Mammary microvascular endothelial cell (primary cell): ENCODE measurements around the gene NCAPD2. TPM values are rescaled to one million over a fixed set of nuclear protein-coding genes. Genes with fewer than 3 reads are reported as not detected.

Source experiments
- total RNA-seq: library from RNA; depleted of rRNA; stranded (reverse); fragments of >200 nt; gene quantifications from 2 replicates; pipeline ENCODE4 v1.2.3, GENCODE V29; 2015

The NCAPD2 gene, protein sequence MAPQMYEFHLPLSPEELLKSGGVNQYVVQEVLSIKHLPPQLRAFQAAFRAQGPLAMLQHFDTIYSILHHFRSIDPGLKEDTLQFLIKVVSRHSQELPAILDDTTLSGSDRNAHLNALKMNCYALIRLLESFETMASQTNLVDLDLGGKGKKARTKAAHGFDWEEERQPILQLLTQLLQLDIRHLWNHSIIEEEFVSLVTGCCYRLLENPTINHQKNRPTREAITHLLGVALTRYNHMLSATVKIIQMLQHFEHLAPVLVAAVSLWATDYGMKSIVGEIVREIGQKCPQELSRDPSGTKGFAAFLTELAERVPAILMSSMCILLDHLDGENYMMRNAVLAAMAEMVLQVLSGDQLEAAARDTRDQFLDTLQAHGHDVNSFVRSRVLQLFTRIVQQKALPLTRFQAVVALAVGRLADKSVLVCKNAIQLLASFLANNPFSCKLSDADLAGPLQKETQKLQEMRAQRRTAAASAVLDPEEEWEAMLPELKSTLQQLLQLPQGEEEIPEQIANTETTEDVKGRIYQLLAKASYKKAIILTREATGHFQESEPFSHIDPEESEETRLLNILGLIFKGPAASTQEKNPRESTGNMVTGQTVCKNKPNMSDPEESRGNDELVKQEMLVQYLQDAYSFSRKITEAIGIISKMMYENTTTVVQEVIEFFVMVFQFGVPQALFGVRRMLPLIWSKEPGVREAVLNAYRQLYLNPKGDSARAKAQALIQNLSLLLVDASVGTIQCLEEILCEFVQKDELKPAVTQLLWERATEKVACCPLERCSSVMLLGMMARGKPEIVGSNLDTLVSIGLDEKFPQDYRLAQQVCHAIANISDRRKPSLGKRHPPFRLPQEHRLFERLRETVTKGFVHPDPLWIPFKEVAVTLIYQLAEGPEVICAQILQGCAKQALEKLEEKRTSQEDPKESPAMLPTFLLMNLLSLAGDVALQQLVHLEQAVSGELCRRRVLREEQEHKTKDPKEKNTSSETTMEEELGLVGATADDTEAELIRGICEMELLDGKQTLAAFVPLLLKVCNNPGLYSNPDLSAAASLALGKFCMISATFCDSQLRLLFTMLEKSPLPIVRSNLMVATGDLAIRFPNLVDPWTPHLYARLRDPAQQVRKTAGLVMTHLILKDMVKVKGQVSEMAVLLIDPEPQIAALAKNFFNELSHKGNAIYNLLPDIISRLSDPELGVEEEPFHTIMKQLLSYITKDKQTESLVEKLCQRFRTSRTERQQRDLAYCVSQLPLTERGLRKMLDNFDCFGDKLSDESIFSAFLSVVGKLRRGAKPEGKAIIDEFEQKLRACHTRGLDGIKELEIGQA (N-terminal part only)
- 115 and 480 TPM in 2 replicates for total RNA-seq

DNA sequence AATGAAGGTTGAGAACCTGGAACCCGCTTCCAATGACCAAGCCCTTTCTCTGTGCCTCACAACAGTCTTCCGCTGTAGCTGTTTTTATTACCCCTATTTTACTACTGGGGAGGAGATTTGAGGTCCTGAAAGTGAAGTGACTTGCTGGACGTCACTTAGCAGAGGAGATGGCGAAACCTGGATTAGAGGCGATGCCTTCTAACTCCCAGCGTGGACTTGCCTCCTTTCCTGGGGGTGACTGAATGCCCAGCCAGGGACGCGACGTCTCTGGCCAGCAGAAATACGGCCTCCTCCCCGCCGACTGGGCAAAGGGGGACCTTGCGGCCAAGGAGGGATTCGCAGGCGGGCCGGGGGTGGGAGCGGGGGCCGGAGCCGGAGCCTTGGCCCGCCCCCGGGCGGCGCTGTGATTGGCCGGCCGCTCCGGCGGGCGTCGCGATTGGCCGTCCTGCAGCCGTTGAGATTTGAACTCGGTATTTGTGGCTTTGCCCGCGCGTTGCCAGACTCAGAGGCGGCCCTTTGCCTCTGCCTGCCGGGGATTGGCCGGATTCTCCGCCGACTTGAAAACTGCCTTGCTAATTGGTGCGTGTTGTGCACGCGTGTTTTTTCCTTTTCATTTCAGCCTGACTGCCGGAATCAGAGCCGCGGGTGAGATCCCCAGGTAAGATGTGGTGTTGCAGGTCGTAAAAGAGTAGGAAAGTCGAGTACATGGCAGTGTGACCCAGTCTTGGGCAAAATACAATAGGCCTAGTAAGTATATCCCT is at the start of gene NCAPD2:
Gene NCAPD2, plus strand, starts transcription at position 606 of the 761 bp plus-strand sequence. CDS start 997 bp downstream, outside the sequence.

DNA sequence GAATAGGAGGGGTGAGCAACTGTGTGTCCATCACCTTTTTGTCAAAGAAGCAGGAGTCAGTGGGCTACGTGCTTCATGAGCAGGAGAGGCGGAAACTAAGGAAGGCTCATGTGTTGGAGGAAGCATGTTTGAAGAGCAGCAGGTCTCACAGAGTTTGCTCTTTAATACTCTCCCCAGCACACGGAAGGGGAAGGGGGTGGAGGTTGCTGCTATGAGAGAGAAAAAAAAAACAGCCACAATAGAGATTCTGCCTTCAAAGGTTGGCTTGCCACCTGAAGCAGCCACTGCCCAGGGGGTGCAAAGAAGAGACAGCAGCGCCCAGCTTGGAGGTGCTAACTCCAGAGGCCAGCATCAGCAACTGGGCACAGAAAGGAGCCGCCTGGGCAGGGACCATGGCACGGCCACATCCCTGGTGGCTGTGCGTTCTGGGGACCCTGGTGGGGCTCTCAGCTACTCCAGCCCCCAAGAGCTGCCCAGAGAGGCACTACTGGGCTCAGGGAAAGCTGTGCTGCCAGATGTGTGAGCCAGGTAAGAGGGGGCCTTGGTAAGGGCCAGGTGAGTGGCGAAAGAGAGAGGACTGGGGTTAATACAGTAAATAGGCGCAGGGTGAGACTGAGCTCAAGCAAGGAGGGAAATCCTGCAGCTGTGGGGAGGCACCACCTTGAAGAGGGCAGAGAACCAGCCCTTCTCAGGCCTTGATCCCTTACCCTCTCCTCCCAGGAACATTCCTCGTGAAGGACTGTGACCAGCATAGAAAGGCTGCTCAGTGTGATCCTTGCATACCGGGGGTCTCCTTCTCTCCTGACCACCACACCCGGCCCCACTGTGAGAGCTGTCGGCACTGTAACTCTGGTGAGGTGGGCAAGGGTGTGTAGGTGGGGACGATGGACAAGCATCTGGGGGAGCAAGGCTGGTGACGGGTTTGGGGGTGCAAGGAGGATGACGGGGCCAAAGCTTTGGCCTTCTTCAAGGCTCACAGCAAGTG is 48.9 kb upstream of the NCAPD2 start, which contains the start of gene CD27:
Gene CD27, plus strand, starts transcription at position 252 of the 985 bp plus-strand sequence. Its CDS starts 141 bp downstream, at position 393.

DNA sequence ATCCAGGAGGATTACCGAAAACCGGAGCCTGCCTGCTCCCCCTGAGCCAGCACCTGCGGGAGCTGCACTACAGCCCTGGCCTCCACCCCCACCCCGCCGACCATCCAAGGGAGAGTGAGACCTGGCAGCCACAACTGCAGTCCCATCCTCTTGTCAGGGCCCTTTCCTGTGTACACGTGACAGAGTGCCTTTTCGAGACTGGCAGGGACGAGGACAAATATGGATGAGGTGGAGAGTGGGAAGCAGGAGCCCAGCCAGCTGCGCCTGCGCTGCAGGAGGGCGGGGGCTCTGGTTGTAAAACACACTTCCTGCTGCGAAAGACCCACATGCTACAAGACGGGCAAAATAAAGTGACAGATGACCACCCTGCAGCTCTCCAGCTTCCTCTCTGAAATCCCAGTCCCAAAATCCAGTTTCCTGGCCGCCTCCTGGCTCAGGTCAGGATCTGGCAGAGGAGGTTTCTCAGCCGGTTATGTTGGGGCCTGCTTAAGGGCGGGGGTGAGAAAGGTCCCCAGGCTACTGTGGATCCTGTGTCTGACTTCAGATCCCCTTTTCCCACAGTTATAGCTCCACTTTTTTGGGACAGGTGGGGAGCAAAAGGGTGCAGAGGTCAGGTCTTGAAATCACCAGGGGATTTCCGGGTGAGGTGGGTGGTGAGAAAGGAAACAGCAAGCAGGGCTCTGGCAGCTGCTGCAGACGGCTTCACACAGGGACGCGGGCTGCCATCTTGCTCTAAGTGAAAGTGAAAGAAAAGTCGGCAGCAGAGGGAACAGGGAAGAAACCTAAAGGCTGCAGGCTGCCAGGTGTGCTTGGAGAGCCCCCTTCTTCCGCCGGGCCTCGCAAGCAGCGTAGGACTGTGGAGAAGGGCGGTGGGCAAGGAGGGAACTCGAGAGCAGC is 42.3 kb upstream of the NCAPD2 start, which contains the start of gene TAPBPL:
Gene TAPBPL, plus strand, starts transcription at position 695 of the 897 bp plus-strand sequence. CDS start 207 bp downstream, outside the sequence.

DNA sequence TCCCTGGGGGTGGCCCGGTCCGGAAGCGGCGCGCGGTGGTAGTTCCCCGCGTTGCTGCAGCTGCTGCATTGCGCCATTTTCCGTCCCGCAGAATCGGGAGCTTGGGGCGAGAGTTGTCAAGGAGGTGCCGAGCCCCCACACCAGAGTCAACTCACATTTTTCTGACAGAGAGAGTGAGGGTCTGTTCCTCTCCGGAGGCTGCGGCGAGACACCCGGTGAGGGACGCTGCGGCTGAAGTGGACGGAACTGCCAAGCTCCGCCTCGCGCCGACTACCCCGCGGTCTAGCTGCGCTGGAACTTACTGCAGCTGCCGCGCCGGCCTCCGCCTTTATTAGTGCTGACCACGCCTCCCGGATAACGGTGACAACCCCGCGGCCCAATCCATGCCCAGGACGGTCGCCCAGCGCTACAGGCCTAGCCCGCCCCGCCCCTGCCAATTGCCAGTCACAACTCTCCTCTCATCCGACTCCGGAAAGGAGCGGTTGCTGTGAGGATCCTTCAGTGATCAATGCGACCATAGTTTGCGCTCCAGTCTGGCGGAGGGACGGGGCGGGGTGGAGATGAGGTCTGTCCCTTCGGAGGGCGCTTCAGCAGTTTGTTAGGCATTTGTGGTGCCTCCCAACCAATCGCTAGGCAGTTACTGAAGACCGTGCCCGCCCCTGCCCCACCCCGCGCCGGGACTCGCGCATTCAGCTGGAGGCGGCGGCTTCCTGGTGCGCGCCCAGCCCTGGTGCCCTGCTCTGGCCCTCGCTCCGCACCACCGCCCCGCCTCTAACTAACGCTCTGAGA is 23.3 kb upstream of the NCAPD2 start, which contains the start of gene VAMP1:
Gene VAMP1, minus strand, starts transcription at position 303 of the 789 bp plus-strand sequence. Its CDS starts 146 bp downstream, at position 157.

DNA sequence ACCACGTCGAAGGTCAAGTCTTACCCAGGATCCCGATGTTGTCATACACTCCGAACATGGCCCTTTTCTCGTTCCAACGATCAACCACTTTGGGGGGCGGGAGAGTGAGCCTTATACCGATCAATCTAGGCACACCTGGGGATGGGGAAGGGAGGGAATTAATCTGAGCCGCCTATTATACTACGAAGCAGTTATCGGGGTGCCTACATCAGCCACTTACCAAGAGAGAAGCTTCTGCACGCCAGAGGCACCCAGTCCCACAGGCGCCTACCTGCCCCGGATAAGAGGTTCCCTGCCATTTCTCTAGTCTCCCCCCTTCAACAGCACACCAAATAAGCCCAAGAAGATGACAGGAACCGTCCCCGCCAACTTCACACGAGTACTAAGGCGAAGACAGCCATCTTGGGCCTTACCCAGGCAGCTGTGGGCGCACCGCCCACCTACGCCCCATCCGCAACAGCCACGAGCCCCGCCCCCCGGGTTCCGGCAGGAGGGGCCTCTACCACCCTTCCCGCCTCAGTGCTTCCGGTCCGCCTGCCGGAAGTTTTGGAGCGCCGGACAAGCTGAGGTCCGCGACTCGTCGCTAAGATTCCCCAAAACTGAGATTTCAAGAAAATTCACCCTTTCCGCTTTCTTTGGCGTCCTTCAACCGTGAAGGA is 935 bp upstream of the NCAPD2 start, which contains the start of gene MRPL51:
Gene MRPL51, minus strand, starts transcription at position 425 of the 659 bp plus-strand sequence. Its CDS starts 126 bp downstream, at position 299.

DNA sequence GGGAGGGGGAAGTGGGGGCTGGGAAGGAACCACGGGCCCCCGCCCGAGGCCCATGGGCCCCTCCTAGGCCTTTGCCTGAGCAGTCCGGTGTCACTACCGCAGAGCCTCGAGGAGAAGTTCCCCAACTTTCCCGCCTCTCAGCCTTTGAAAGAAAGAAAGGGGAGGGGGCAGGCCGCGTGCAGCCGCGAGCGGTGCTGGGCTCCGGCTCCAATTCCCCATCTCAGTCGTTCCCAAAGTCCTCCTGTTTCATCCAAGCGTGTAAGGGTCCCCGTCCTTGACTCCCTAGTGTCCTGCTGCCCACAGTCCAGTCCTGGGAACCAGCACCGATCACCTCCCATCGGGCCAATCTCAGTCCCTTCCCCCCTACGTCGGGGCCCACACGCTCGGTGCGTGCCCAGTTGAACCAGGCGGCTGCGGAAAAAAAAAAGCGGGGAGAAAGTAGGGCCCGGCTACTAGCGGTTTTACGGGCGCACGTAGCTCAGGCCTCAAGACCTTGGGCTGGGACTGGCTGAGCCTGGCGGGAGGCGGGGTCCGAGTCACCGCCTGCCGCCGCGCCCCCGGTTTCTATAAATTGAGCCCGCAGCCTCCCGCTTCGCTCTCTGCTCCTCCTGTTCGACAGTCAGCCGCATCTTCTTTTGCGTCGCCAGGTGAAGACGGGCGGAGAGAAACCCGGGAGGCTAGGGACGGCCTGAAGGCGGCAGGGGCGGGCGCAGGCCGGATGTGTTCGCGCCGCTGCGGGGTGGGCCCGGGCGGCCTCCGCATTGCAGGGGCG is 40.2 kb downstream of the NCAPD2 start, which contains the start of gene GAPDH:
Gene GAPDH, plus strand, starts transcription at position 595 of the 772 bp plus-strand sequence. CDS start 316 bp downstream, outside the sequence.

Other genes with a start within 250 kb of the NCAPD2 start
- gene PLEKHG6, start 183.4 kb upstream of the NCAPD2 start, total RNA-seq = 0.10 TPM in 1 of 2 replicates, not detected in the other
- 119 and 124 TPM in 2 replicates for gene TNFRSF1A, start 152.0 kb upstream of the NCAPD2 start, total RNA-seq
- gene SCNN1A, start 118.5 kb upstream of the NCAPD2 start, total RNA-seq = 0.87 TPM in 1 of 2 replicates, not detected in the other
- 124 and 135 TPM in 2 replicates for gene LTBR, start 109.9 kb upstream of the NCAPD2 start, total RNA-seq
- gene CD27, start 49.1 kb upstream of the NCAPD2 start, total RNA-seq = not detected in 2 replicates
- 11.3 and 17.1 TPM in 2 replicates for gene TAPBPL, start 42.1 kb upstream of the NCAPD2 start, total RNA-seq
- gene VAMP1, start 23.4 kb upstream of the NCAPD2 start, total RNA-seq = 3.8 and 5.5 TPM in 2 replicates
- gene MRPL51, start 840 bp upstream of the NCAPD2 start, total RNA-seq = 121 and 125 TPM in 2 replicates
- gene GAPDH, start 40.4 kb downstream of the NCAPD2 start, total RNA-seq = 5,926 and 6,362 TPM in 2 replicates
- 17.0 and 17.5 TPM in 2 replicates for gene IFFO1, start 61.9 kb downstream of the NCAPD2 start, total RNA-seq
- 37.8 and 44.9 TPM in 2 replicates for gene NOP2, start 74.2 kb downstream of the NCAPD2 start, total RNA-seq
- gene CHD4, start 113.3 kb downstream of the NCAPD2 start, total RNA-seq = 168 and 192 TPM in 2 replicates
- not detected in 2 replicates for gene LPAR5, start 141.9 kb downstream of the NCAPD2 start, total RNA-seq
- gene ACRBP, start 153.3 kb downstream of the NCAPD2 start, total RNA-seq = 0.27 and 0.84 TPM in 2 replicates
- 21.2 and 25.4 TPM in 2 replicates for gene ING4, start 169.0 kb downstream of the NCAPD2 start, total RNA-seq
- 14.1 and 27.2 TPM in 2 replicates for gene ZNF384, start 195.3 kb downstream of the NCAPD2 start, total RNA-seq
- not detected in 2 replicates for gene PIANP, start 206.7 kb downstream of the NCAPD2 start, total RNA-seq
- 68.9 and 69.7 TPM in 2 replicates for gene COPS7A, start 229.9 kb downstream of the NCAPD2 start, total RNA-seq